RWPE2 (cell line): ENCODE data around the gene KIRREL3.

Source experiments
- ATAC-seq: fragments of 200-7000 bp; cut with Tn5 transposase; 3 replicates; pipeline ENCODE4 v1.9.1; 2021; ENCODE audit warnings: low read depth
- DNase-seq: peaks from one replicate; pipeline ENCODE4 v3.0.0-alpha.2; 2020; ENCODE audit warnings: low spot score
- H3K27ac ChIP-seq: fragments of 450-650 bp; 2 replicates; pipeline ENCODE4 v1.5.1; 2017; ENCODE audit warnings: mild to moderate bottlenecking; ENCODE audit not compliant: poor library complexity, severe bottlenecking
- H3K27me3 ChIP-seq: fragments of 250-450 bp; sonication (Bioruptor Pico); 2 replicates; pipeline ENCODE4 v1.5.1; 2021; ENCODE audit warnings: mild to moderate bottlenecking, moderate library complexity; ENCODE audit not compliant: insufficient read depth, poor library complexity, severe bottlenecking
- H3K36me3 ChIP-seq: fragments of 250-450 bp; sonication (Bioruptor Pico); 2 replicates; pipeline ENCODE4 v1.5.1; 2020; ENCODE audit warnings: low read depth, mild to moderate bottlenecking, moderate library complexity
- H3K4me1 ChIP-seq: fragments of 250-450 bp; sonication (Bioruptor Pico); 2 replicates; pipeline ENCODE4 v1.5.1; 2021; ENCODE audit warnings: mild to moderate bottlenecking, moderate library complexity; ENCODE audit not compliant: insufficient read depth, poor library complexity, severe bottlenecking
- H3K4me3 ChIP-seq: fragments of 250-450 bp; sonication (Bioruptor Pico); 2 replicates; pipeline ENCODE4 v1.5.1; 2021; ENCODE audit warnings: mild to moderate bottlenecking, moderate library complexity; ENCODE audit not compliant: severe bottlenecking
- H3K9me3 ChIP-seq: fragments of 250-450 bp; sonication (Bioruptor Pico); 2 replicates; pipeline ENCODE4 v1.5.1; 2021; ENCODE audit warnings: mild to moderate bottlenecking, moderate library complexity; ENCODE audit not compliant: severe bottlenecking
- TF ChIP-seq, protein P1 (sequence below): fragments of 450-650 bp; IDR thresholded peaks from one replicate; pipeline ENCODE4 v1.5.1; 2017; ENCODE audit warnings: mild to moderate bottlenecking, moderate library complexity; ENCODE audit not compliant: poor library complexity, severe bottlenecking

Gene KIRREL3

DNA sequence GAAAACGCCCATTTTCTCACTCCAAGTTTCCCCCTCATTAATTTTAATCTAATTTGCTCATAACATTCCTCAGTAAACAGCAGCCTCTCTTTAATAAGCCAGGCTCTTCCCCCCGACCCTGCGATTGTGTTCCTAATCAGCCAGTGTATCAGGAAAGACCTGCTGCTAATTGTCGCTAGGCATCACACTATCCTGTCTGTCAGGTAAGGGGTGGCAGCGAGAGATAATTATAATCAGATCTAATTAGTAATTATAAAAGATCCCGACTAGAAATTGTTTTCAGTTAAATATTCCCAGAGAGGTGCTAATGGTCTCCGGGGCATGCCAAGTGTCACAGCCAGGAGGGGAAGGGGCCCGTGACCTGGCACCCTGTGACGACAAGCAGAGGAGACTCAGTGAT is 502.3 kb downstream of the KIRREL3 start:
- H3K4me1 ChIP-seq, result no peaks in the 10 kb centered on the region

DNA sequence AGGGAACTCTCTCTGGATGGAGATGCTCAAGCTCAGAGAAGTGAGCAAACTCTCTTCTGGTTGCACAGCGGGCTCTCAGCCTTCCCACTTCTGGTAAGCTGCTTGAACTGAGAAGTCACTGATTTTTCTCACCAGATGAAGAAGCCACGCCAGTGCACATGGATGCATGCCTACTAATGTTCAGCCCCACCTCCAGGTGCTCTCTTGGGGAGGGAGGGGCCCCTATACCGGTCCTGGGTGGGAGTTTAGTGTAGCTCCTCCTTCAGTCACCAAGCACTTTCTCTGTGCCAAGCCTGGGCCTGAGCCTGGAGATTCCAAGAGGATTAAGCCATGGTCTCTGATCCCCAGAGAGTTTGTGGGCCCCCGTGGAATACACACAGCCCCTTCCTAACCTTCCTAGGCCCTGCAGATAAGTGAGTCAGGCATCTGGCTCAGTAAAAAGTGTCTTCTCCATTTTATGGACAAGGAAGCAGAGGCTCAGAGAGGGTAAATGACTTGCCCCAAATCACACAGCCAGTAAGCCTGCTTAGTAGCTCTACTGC is 502.9 kb downstream of the KIRREL3 start:
- H3K4me3 ChIP-seq, result no peak overlapping the region
- DNase-seq (no peak), ATAC-seq (no peak)
- H3K9me3 ChIP-seq, result no peaks in the 10 kb centered on the region
- H3K4me1 ChIP-seq, result no peaks in the 10 kb centered on the region
- H3K27ac ChIP-seq, result no peak overlapping the region
- peaks cover 3% of the 10 kb centered on the region for H3K27me3 ChIP-seq
- H3K36me3 ChIP-seq, result no peaks in the 10 kb centered on the region
- TF ChIP-seq, protein P1, sequence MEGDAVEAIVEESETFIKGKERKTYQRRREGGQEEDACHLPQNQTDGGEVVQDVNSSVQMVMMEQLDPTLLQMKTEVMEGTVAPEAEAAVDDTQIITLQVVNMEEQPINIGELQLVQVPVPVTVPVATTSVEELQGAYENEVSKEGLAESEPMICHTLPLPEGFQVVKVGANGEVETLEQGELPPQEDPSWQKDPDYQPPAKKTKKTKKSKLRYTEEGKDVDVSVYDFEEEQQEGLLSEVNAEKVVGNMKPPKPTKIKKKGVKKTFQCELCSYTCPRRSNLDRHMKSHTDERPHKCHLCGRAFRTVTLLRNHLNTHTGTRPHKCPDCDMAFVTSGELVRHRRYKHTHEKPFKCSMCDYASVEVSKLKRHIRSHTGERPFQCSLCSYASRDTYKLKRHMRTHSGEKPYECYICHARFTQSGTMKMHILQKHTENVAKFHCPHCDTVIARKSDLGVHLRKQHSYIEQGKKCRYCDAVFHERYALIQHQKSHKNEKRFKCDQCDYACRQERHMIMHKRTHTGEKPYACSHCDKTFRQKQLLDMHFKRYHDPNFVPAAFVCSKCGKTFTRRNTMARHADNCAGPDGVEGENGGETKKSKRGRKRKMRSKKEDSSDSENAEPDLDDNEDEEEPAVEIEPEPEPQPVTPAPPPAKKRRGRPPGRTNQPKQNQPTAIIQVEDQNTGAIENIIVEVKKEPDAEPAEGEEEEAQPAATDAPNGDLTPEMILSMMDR, result no peak

More for the DNA sequence above, 502.3 kb downstream of the KIRREL3 start:
- Histone ChIP-seq H3K27me3 (peaks cover 3% of the 10 kb centered on the region), H3K36me3 (no peaks in the 10 kb centered on the region), H3K27ac (no peak overlapping the region), H3K9me3 (no peaks in the 10 kb centered on the region), H3K4me3 (no peak overlapping the region)
- ATAC-seq (no peak), DNase-seq (no peak)
- TF ChIP-seq, protein P1, result no peak

DNA sequence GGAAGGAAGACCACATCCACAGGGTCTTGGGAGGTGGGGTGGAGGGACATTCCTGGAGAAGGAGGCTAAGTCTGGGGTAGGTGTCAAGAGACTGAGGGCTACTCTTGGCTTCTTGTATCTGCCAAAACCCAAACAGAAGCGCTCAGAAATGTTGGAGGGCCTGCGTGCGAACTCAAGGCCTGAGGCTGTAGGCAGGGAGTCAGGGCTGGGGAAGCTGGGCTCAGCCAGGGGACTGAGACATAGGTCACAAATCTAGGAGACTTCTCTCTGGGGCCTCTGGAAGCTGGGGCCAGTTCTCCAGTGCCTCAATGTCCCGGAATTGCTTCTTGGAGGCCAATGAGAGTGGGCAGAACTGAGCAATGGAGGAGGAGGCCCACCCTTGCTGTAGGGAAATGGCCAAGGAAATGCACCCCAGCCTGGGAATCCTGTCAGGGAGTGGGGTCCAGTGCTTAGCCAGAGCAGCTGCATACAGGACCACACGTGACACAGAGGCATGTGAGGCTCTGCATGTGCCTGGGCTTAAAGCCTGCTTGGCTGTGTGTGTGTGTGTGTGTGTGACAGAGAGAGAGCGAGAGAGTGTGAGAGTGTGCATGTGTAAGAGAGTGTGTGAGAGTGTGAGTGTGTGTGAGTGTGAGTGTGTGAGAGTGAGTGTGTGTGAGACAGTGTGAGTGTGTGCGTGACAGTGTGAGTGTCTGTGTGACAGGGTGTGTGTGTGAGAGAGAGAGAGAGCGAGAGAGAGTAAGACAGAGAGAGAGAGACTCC is 503.8 kb downstream of the KIRREL3 start:
- TF ChIP-seq, protein P1, result no peak
- Histone ChIP-seq H3K4me1 (no peaks in the 10 kb centered on the region), H3K36me3 (no peaks in the 10 kb centered on the region), H3K27me3 (peaks cover 3% of the 10 kb centered on the region), H3K9me3 (no peaks in the 10 kb centered on the region), H3K27ac (no peak overlapping the region), H3K4me3 (no peak overlapping the region)
- DNase-seq (no peak), ATAC-seq (no peak)

DNA sequence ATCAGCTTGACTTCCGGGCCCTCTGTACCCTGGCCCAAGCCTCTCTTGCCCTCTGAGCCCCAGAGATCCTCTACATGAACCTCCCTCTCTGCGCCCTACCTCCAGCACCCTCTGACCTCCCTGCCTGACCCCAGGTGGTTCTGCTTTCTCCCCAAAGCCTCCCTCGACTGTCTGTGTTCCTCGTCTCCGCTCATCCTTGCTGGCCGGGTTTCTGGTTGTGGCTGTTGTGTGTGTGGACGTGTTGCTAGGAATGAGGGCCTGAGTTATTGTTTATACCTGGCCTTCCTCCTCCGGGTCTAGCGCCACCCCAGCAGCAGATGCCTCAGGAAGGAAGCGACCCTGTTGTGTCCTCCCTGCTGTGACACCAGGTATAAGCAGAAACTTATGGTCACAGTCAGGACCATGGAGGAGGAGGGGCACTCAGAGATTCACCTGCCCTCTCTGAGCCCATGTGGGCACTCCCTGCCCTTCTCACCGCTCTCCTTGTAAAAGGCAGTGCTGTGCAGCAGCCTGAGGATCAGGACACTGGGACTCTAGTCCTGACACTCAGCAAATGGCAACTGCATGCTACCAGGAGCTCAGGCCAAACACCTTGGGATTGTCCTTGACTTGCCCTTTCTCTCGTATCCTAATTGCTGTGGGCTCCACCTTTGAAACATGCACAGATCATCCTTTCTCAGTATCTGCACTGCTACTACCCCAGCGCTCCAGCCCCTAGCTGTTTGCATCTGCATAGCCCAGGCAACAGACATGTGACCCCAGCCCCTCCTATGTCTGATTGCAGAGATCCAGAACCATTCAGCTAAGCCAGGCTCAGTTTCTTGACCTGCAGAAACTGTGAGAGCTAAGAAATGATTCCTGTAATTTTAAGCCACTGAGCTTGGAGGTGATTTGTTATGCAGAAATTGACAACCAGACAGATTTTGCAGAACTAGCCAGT is 505.0 kb downstream of the KIRREL3 start:
- no peak overlapping the region for H3K4me3 ChIP-seq
- no peak overlapping the region for H3K27ac ChIP-seq
- TF ChIP-seq, protein P1, result no peak
- no peaks in the 10 kb centered on the region for H3K4me1 ChIP-seq
- H3K36me3 ChIP-seq, result no peaks in the 10 kb centered on the region
- no peak for DNase-seq
- no peaks in the 10 kb centered on the region for H3K9me3 ChIP-seq
- ATAC-seq, result no peak
- H3K27me3 ChIP-seq, result peaks cover 3% of the 10 kb centered on the region
